GM18873 (cell line): Measurements from ENCODE around the gene AGAP1.

Experiments used
- ATAC-seq: cut with Tn5 transposase; IDR thresholded peaks from one replicate; pipeline ENCODE4 v1.9.1; 2021; ENCODE audit warnings: mild to moderate bottlenecking, moderate library complexity, moderate number of reproducible peaks; ENCODE audit not compliant: unreplicated experiment, low FRiP score

AGAP1 gene

DNA sequence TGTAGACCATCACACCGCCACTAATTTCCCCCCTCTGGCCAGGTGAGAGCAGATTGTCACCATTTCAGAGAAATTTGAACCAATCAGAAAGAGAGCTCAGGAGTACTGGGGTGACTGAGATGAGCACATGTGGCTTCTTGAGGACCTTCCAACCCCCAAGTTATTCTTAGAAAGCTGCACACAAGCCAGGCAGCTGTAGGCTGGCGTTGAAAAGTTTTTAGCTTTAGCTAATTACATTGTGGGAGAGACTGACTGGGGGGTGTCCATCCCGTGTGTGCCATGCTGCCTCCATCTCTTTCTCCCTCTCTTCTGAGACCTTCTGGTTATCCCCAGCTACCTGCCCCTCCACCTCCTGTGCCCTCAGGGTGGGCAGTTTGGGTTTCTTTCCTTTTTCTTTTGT, 154.0 kb downstream of the AGAP1 start:
- ATAC-seq: no peak

DNA sequence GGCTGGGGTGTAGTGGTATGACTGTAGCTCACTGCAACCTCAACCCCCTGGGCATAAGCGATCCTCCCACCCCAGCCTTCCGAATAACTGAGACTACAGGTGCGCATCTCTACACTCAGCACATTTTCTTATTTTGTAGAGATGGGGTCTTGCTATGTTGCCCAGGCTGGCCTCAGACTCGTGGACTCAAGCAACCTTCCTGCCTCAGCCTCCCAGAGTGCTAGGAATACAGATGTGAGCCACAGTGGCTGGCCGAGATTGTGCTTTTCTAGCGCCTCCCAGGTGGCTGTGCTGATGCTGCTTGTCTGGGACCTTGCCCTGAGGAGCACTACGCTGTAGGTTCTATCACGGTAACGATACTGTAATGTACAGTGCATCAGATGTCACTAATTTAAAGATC, 155.6 kb downstream of the AGAP1 start:
- no peak for ATAC-seq

DNA sequence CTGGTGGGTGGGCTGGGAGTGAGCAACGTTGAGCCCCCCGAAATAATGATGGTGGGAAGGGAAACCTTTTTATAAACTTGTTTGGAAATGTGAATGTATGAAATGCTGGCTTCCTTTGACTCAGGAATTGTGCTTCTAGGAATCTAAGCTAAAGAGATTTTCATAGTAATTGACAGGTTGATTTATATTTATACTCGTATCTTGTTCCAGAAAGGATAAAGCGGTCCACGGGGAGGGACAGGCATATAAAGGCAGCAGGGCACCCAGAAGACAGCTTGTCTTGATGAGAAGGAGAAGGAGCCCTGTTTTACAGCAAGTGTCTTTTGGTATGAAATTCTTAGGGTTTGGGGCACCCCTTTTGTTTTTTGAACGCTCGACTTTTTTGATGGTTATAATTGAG, 157.8 kb downstream of the AGAP1 start:
- ATAC-seq: no peak

DNA sequence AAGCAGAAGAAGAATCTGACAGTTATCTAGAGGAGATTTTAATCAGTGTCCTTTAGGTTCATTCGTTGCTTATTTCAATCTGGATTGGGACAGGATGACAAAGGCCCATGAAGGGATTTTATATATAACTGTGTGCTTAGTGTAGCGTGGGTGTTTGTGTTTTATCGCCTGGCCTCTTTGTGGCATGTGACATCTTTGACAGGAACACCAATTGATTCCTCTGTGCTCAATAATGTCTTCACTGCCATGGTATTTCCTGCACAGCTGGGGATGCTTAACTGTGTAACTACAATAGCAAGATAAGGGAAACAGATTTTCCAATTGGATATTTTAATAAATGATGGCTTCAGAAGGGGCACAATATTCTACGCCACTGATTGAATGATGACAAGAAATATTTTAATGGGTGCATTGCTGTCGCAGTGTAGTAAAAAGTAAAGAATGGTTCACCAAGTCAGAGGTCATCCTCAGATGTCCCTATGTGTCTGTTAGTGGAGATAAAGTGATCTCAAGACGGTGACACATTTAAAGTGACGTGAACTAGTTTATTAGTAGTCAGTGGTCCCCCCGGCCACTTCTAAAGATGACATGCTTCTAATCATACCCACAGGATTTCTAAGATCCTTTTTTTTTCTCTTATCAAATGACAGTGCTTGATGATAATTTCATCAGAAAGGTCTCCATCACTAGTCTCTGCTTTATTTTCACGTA, 160.4 kb downstream of the AGAP1 start:
- ATAC-seq: no peak

DNA sequence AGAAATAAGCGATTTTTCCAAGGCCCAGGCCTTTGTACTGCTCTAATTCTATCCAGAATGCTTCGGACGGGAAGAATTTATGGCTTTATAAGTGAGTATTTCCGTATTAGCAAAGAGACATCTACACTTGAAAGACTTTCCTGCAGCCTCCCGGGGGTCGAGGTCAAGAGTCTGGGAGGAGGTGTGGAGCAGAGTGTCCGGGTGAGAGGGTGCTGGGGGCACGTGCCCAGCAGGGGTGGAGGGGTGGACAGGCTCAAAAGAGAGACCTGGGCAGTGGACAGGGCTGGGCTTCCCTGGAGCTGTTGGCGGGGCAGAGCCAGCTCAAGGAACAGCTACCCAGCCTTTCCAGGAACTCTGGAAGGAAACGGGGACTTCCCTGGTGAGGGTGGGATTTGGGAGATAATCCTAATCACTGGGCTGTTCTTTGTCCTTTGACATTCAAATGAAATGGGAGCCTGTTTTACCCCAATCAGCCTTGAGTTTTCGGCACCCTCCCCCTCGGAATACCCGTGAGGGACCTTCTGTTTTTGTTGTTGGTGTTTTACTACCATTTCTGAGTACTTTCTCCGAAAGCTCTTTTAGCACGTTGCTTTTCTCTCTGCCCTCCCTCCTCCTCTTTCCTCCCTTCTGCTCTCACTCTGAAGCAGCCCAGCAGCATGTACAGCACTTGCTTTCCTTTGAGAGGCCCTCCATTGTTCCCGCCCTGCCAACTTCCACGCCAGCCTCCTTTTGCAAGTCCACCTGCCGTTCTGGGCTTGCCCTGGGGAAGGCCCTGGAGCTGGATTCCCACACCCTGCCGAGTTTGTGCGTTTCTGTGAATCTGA, 164.7 kb downstream of the AGAP1 start:
- ATAC-seq: no peak

DNA sequence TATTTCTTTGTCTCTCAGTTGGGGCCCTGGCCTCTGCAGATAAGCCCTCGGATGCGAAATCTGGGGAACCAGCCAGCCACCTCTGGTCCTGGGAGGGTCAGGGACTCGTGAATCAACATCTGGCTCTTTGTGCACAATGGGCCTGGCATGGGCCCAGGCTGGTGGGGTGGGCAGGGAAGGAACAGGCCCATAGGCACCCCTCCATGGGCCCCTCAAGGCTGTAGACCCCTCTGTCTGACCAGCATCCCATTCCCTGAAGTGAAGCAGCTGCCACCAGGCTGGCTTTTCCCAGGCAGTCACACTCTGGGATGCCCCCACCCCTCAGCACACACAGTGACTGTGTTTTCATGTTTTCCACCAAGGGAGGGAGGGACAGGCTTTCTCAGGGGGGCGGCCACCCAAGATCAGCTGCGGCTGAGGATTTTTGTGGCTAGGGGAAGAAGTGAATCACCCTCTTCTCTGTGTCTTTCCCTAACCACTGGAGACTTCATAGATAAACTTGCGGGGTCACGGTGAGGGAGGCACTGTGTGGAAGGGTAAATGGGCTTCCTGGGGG, 166.0 kb downstream of the AGAP1 start:
- no peak for ATAC-seq

DNA sequence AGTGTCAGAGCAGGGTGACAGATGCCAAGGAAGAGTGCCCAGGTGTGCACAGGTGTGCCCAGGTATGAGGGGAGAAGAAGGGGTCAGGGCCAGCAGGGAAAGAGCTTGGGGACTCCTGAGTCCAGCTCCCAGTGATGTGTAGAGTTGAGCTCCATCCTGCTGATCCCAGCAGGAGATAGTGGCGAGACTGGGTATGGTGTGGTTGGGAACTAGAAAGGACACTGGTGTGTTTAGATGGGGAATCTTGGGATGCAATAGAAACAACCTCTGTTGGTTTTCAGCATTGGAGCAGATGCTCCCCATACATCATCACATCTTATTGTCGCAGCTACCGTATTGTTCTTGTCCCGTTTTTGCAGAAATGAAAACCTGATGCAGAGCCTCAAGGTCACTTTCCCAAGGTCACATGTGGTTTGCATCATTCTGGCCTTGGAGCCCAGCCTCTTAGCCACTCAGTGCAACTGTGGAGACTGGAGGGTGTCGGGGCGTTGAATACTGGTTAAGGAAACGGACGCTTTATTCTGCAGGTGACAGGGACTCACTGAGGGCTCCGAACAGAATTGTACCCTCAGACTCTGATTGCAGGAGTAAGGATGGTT, 166.7 kb downstream of the AGAP1 start:
- no peak for ATAC-seq

DNA sequence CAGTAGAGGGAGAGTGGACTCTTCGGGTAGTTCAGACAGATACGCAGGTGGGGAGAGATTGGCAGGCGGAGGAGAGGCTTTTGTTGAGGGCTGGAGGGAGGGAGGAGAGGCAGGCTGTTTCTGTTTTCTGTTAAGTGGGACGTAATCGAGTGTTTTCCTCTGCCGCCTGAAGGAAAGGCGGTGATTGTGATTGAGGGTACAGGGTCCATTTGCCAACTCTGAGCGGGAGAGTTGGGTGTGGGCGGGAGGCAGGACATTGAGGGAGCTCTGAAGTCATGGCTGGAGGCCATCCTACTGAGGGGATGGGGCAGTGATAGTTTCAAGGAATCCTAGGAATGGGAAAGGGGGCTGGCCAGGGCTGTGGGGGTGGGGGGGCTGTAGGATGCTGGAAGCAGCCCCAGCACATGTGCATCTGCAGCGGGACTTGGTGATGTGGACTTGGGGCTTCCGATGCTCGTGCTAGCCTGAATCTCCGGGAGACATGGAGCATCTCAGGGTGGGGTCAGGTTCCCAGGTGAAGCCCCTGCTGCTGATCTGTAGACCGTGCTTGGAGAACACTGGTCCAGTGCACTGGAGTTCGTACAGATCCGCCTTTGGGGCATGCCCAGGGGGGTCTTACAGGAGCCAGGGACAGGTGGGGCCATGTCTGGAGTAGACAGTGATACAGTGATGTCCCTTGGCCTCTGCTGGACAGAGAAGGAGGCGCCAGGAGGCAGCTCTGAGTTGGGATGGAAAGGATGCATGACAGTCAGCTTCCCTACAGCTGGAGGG, 167.5 kb downstream of the AGAP1 start:
- ATAC-seq: no peak

DNA sequence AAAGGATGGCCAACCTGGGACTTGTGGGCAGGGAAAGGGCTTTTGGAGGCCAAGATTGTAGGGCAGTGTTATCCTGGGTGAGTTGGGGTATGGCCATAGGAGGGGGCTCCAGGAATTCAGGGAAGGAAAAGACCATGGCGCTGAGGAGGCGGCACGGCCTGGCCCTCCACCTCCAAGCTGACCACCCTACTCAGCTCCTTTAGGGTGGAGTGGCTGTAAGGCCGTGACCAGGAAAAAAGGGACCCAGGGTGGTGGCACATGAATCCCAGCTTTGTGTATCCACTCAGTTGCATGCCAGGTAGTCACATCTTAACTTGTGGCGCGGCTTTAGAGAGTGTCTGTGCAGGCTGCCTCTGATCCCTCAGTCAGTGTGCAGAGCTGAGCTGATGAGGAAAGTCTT, 168.1 kb downstream of the AGAP1 start:
- no peak for ATAC-seq

DNA sequence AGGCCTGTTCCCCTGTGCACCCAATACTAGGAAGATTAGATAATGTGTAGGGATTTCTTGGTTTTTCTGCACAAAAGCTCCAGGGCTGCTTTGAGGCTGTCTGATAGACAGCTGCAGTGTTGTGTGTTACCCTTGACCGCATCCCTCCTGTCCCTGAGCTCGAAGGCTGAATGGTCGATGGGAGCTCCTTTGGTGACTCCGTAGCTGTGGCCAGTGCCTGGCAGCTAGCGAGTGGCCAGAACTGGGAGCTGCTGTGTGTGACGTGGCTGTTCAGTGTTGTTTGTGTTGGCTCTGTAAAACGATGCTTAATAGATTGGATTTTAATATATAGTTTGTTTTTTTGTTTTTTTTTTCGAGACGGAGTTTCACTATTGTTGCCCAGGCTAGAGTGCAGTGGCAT, 170.0 kb downstream of the AGAP1 start:
- no peak for ATAC-seq

DNA sequence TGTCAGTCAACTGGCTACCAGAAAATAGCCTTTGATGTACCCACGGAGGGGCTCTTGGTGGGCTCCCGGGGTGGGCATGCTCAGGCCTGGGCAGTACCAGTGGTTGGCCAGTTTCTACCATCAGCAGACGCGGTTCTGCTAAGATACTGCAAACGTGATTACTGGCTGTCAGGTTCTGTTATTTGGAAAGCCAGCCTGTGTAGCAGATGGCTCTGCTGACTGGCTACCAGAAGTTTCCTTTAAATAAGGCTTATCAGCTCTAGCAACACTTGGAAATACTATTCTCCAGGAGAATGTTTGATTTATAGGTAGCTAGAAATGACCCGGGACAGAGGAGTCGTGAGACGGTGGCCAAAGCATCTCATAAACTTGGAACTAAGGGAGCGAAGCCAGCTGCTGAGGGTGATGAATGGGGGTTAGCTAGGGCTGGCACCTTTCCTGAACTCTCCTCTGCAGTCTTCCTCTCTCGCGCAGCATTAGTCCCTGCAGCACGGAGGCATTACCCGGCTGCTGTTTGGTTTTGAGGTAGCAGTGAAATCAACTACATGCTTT, 171.9 kb downstream of the AGAP1 start:
- ATAC-seq: no peak

DNA sequence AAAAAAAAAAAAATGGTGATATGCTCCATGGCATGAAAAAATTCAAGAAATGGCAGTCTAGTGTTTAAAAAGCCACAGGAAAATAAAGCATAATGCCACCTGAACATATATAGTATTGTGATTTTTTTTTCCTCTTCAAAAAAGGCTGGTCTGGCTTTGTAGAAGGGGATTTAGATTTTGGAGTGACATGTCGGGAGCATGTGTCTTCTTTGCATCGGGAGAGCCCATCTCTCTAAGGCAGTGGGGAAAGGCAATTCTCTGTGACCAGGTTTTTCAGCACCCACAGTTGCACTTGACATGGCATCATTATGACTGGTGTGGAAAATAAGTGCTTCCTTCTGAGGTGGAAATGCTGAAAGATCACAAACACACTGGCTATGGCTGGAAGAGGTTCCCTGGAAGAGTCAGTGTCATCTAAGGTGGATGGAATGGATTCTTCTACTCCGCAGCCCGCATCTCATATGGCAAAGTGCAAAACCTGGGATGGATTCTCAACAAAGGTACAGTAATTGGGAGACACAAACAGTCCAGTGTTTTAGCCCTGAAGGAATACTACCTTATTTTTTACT, 172.5 kb downstream of the AGAP1 start:
- ATAC-seq: no peak

DNA sequence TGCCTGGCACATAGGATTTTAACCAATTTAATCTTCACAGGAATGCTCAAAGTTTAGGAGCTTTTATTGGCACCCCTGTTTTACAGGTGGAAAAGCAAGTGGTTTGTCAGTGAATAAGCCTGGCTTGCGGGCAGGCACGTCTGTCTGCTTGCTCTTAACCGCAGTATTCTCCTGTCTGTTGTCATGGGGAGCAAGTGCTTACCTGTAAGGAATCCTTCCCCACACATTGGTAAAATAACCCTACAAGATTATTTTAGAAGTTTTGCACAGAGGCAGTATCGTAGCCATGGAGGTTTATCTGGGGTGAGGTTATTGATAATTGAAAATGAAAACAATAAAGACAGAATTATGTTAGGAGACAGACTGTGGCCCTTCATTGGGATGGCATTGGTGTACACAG, 174.9 kb downstream of the AGAP1 start:
- ATAC-seq: no peak

DNA sequence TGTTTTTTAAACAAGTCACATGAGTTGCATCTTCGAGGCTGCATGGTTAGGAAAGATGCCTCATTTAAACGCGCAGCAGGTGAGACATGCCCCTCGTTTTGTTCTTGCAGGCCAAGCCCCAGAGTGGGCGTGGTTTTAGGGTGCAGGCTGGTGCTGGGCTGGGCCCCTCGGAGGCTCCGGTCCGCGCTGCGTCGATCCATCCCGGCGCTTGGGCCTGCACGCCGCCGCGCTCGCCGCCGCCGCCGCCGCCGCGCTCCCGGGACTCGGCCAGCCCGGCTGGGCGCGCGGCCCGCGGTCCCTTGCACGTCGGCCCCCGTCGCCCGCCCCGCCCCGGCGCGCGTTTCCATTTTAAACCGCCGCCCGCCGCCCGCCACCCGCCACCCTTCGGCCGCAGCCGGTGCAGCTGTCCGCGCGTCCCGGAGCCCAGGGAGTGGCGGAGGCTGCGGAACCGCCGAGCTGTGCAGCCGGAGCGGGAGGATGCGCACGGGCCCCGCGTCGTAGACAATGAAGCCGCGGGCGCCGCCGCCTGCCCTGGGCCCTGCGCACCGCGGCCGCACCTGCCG, 175.5 kb downstream of the AGAP1 start:
- ATAC-seq: no peak

DNA sequence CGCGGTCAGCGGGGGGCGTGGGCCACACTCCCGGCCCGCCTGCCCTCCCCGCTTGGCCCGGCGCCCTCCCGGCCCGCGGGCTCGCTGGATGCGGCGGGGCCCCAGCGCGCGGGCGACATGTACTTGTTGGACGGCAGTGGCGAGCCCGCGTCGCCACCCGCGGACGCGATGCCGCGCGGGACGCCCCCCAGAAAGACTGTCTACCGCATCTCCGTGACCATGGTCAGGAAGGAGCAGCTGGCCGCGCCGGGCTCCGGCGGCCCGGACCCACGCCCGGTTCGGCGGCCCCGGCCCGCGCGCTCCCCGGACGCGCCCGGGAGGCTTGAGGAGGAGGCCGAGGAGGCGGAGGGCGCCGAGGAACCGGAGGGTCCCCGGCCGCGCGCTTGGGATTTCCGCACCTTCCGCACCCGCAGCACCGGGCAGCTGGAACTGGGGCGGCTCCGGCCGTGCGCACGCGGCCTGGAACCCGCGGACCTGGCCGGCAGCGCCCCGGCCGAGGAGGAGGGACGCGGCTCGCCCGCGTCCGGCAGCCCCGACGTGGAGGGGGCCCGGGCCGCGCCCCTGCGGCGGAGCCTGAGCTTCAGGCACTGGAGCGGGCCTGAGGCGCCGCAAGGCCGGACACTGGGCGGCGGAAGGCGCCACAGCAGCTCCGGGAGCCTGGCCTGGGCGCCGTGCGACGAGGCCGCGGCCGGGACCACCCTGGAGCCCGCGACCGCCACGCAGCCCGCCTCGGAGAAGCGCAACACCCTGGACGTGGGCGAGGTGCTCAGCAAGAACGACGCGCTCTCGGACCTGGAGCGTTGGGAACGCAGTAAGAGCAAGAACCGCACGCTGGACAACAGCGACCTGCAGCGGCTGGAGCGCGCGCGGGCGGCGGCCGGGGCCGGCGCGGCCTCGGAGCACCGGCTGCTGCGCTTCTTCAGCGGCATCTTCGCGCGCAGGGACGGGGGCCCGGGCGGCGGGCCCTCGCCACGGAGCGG, 176.4 kb downstream of the AGAP1 start:
- no peak for ATAC-seq

DNA sequence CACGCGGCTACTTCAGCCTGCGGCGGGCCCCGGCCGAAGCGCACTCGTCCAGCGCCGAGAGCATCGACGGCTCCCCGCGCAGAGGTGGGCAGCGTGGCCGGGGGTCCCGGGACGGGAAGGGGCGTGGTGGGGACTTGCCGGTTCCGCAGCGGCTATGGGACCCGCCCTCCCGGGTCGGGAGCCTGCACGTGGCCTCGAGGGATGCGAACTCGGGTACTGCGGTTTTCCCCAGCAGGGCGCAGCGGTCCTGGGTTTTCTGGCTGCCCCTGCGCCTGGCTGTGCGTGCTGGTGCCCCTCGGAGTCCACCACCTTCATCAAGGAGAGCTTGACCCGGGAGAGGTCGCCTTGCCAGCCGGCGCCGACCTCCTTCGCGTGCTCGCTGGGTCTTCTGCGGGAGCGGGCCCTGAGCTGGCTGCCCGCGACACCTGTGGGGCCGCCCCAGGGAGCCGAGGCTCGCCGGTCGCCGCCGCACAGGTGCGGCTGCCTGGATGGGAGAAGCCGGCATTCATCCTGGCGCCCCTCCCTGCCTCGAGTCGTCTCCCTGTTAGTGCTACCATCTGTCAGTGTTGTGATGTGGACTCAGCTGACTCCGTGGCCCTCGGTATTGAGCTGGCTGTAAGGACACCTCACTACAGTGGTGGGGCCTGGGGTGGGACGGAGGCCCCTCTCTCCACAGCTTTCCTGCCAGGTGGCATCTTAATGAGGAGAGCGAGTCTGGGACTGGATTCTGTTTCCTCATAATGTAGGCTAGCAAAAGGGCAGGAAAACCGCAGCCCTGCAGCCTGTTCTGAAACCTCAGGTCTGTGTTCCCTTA, 177.3 kb downstream of the AGAP1 start:
- ATAC-seq: no peak

DNA sequence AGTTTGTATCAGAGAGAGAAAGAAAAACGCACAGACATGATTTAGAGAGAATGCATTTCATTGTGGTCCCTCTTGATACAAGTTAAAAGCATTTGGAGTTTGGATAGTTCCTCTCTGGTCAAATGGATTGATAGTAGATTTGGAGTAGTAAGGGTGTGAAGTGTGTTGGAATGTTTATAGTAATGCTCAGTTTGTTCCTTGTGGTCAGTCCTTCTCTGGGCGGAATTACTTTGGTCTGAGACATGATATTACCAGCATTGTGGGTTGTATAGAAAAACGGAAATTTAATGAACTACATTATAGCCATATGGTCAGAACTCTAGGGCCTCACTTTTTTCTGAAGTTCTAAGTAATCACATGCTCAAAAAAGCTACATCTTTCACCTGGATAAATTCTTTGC, 178.9 kb downstream of the AGAP1 start:
- no peak for ATAC-seq

DNA sequence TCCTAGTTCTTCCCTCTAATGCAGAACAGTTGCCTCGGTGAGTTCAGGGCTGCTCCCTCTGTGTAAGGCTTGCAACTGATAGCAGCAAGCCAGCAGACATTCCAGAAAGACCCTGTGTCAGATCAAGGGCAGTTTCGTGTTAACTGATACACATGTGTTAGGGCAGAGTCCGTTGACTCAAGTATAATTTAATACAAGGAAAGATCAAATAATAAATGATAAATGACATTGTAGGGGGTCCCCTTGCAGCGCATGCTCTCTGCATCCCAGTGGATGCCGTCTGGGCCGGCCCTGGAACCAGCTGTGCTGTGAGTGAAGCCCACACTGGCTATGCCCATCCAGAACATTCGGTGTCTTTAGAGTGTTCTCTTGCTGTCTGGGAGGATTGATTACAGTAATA, 180.3 kb downstream of the AGAP1 start:
- ATAC-seq: no peak
